Liver (tissue), 9 donors: Measurements from ENCODE around the gene TRABD. TPM values are rescaled to one million over a fixed set of nuclear protein-coding genes. Genes with fewer than 3 reads are reported as not detected.

Source experiments
- DNase-seq: peaks from one replicate; pipeline ENCODE4 v3.0.0-alpha.2; 2017; ENCODE audit warnings: low spot score
- H3K27ac ChIP-seq, 2 donors: one replicate each; pipeline ENCODE4 v1.7.0; 2013; ENCODE audit warnings: inconsistent platforms in 2 of 2, low read length in 2 of 2, control low read depth in 1 of 2, low read depth in 1 of 2, mild to moderate bottlenecking in 1 of 2
- H3K27me3 ChIP-seq, 4 donors: one replicate each; pipeline versions ENCODE4 v1.6.1 to v1.7.0; 2013; ENCODE audit warnings: low read length in 3 of 4, inconsistent platforms in 1 of 4, mild to moderate bottlenecking in 1 of 4, moderate library complexity in 1 of 4; ENCODE audit not compliant: control insufficient read depth in 4 of 4, insufficient read depth in 4 of 4
- H3K36me3 ChIP-seq, 4 donors: one replicate each; pipeline versions ENCODE4 v1.6.1 to v1.7.0; 2013; ENCODE audit warnings: low read length in 3 of 4, mild to moderate bottlenecking in 3 of 4, low read depth in 1 of 4, moderate library complexity in 1 of 4; ENCODE audit not compliant: control insufficient read depth in 4 of 4, insufficient read depth in 3 of 4
- H3K4me1 ChIP-seq, 4 donors: one replicate each; pipeline versions ENCODE4 v1.6.1 to v1.7.0; 2013; ENCODE audit warnings: low read length in 3 of 4, mild to moderate bottlenecking in 3 of 4, moderate library complexity in 1 of 4; ENCODE audit not compliant: control insufficient read depth in 4 of 4, insufficient read depth in 4 of 4
- H3K4me3 ChIP-seq, 3 donors: one replicate each; pipeline versions ENCODE4 v1.6.1 to v1.7.0; 2013; ENCODE audit warnings: low read length in 3 of 3, control low read depth in 1 of 3, low read depth in 1 of 3, mild to moderate bottlenecking in 1 of 3
- H3K9ac ChIP-seq, 2 donors: one replicate each; pipeline ENCODE4 v1.7.0; 2013; ENCODE audit warnings: low read length in 2 of 2, mild to moderate bottlenecking in 2 of 2, moderate library complexity in 2 of 2, control low read depth in 1 of 2, low read depth in 1 of 2
- H3K9me3 ChIP-seq, 4 donors: one replicate each; pipeline versions ENCODE4 v1.6.1 to v1.7.0; 2013; ENCODE audit warnings: low read length in 3 of 4; ENCODE audit not compliant: control insufficient read depth in 4 of 4
- ATF3 ChIP-seq: IDR thresholded peaks from 2 replicates; pipeline ENCODE4 v1.6.1; 2016; ENCODE audit warnings: antibody characterized with exemption
- CTCF ChIP-seq: fragments of 150-350 bp; IDR thresholded peaks from 2 replicates; pipeline ENCODE4 v1.5.1; 2017; ENCODE audit warnings: improper control_type of control experiment, low read depth, low read length; ENCODE audit not compliant: missing input control
- EGR1 ChIP-seq, 2 donors: IDR thresholded peaks; 2 replicates each; pipeline ENCODE4 v1.6.1; 2016 to 2018; ENCODE audit warnings: antibody characterized with exemption in 2 of 2, low read depth in 2 of 2
- FOXA1 ChIP-seq: IDR thresholded peaks from 2 replicates; pipeline ENCODE4 v1.6.1; 2016; ENCODE audit warnings: antibody characterized with exemption
- FOXA2 ChIP-seq: IDR thresholded peaks from 2 replicates; pipeline ENCODE4 v1.6.1; 2016; ENCODE audit warnings: antibody characterized with exemption
- GABPA ChIP-seq, 2 donors: IDR thresholded peaks in 1 of 2; conservative IDR thresholded peaks in 1 of 2; 2 replicates each; pipeline ENCODE4 v1.6.1; 2016; ENCODE audit warnings: antibody characterized with exemption in 2 of 2, mild to moderate bottlenecking in 1 of 2, moderate library complexity in 1 of 2
- HNF4G ChIP-seq: IDR thresholded peaks from 2 replicates; pipeline ENCODE4 v1.6.1; 2016; ENCODE audit warnings: antibody characterized with exemption
- JUND ChIP-seq, 2 donors: IDR thresholded peaks; 2 replicates each; pipeline ENCODE4 v1.6.1; 2016; ENCODE audit warnings: antibody characterized with exemption in 2 of 2
- NR2F2 ChIP-seq: IDR thresholded peaks from 2 replicates; pipeline ENCODE4 v1.6.1; 2016; ENCODE audit warnings: antibody characterized with exemption
- RXRA ChIP-seq, 2 donors: IDR thresholded peaks; 2 replicates each; pipeline ENCODE4 v1.6.1; 2017 to 2018; ENCODE audit warnings: antibody characterized with exemption in 2 of 2, mild to moderate bottlenecking in 1 of 2
- SP1 ChIP-seq: IDR thresholded peaks from 2 replicates; pipeline ENCODE4 v1.6.1; 2018; ENCODE audit warnings: antibody characterized with exemption, mild to moderate bottlenecking
- TAF1 ChIP-seq: conservative IDR thresholded peaks from 2 replicates; pipeline ENCODE4 v1.6.1; 2016; ENCODE audit warnings: antibody characterized with exemption, mild to moderate bottlenecking
- YY1 ChIP-seq: IDR thresholded peaks from 2 replicates; pipeline ENCODE4 v1.6.1; 2016; ENCODE audit warnings: antibody characterized with exemption, mild to moderate bottlenecking
- ZBTB33 ChIP-seq: IDR thresholded peaks from 2 replicates; pipeline ENCODE4 v1.6.1; 2016; ENCODE audit warnings: antibody characterized with exemption
- WGBS: extraction: QIAGEN DNeasy Blood & Tissue Kit; methylation state at CpG from one replicate; pipeline ENCODE4 v1.1.7; 2013; 5-methylcytosine and 5-hydroxymethylcytosine counted together
- polyA plus RNA-seq, 2 donors: library from polyadenylated mRNA; stranded (reverse) in 1 of 2; unstranded in 1 of 2; fragments of 200-250 nt in 1 of 2; fragments of >200 nt in 1 of 2; fragmentation: Nextera tagmentation in 1 of 2; extraction: Ambion mirVana in 1 of 2; gene quantifications; one replicate each; pipeline versions ENCODE4 v1.2.1 to v1.2.3, GENCODE V29; 2013 to 2015
- total RNA-seq, 2 donors: library from RNA; depleted of rRNA; stranded (reverse); fragments of >200 nt; gene quantifications; one replicate each; pipeline ENCODE4 v1.2.3, GENCODE V29; 2014
- TF ChIP-seq, protein P1 (sequence below): IDR thresholded peaks from 2 replicates; pipeline ENCODE4 v1.6.1; 2016; ENCODE audit warnings: antibody characterized with exemption
- donor health status: healthy.
- donor health status: healthy.
- donor health status: healthy.
- donor health status: healthy.
- donor health status: healthy.

The TRABD gene
- total and polyA plus RNA-seq, 4 donors: 10.5 to 29.7 (median 16.4) TPM

DNA sequence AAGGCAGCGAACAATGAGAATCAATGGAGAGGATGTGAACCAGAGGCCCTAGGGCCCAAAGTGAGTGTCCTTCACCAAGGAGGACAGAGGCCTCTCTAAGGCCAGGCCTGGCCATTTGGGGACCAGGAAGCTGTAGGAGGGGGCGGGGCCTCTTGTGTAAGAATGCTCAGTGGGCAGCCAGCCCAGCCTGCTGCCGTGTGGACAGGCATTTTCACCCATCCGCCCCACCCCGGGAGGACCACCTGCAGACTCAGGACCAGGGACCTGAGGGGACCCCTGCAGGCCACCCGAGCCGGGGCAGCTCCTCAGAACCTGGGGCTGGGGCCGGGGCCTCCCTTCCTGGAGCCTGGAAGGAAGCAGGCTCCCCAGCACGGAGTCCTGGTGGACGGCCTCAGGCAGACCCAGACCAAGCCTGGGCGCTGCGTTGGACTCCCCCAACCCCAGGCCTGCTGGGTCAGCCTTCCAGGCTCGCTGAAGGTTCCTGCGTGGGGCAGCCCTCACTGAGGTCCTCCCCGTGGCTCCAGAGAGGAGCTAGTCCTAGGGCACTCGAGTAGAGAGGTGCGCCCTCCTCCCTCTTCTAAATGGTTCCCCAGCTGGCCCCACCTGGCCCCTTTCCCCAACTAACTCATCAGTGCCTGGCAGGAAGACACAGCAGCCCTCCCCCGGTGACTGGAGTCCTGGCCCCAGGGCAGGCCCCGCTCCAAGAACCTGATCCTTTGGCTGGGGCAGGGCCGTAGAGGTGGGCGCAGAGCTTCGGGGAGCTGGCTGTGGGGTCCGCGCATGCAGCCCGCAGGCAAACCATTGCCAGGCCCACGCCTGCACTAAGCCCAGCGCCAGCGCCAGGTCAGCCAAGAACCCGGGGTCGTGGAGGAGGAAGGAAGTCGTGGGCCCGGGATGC is 1.5 kb upstream of the TRABD start:
- no peak for DNase-seq
- Histone ChIP-seq H3K9me3 (no peaks in the 10 kb centered on the region), H3K36me3 (peaks cover 0 to 6% (median 0%) of the 10 kb centered on the region in 4 donors), H3K27ac (peak overlapping the region in 1 of 2 donors; percentile 55), H3K4me3 (peak overlapping the region in 1 of 3 donors; percentile 92), H3K27me3 (no peaks in the 10 kb centered on the region), H3K9ac (no peak overlapping the region), H3K4me1 (peaks cover 15 to 31% (median 22%) of the 10 kb centered on the region in 4 donors)
- 69% methylated on average over 32 of the region's 32 CpGs for WGBS
- no peak for TF ChIP-seq RXRA (IDR thresholded peaks at IDR 0.05)
- TF ChIP-seq EGR1 (IDR thresholded peaks at IDR 0.05; ENCODE audit: low read depth in 2 of 2): no peak

DNA sequence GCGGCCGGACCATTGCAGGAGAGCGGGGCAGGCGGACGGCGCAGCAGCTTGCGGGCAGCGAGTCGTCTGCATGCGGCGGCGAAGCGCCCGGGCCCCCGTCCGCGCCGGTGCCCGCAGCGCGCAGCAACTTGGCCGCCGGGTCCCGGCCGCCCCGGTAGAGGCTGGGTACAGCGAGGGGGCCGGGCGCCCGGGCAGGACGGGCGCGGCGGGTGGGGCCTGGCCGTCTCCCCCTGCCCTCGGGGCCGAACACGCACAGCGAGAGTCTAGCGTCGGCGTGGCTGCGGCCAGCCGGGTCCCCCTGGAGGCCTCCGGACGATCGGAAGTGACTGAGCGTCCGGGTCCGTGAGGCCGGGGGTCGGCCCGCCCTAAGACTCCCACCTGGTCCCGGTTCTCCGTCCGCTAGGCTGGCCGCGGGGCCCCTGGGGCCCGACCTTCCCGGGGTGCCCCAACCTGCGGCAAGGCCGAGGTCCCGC is 775 bp upstream of the TRABD start:
- WGBS: 48% methylated on average over 63 of the region's 63 CpGs

DNA sequence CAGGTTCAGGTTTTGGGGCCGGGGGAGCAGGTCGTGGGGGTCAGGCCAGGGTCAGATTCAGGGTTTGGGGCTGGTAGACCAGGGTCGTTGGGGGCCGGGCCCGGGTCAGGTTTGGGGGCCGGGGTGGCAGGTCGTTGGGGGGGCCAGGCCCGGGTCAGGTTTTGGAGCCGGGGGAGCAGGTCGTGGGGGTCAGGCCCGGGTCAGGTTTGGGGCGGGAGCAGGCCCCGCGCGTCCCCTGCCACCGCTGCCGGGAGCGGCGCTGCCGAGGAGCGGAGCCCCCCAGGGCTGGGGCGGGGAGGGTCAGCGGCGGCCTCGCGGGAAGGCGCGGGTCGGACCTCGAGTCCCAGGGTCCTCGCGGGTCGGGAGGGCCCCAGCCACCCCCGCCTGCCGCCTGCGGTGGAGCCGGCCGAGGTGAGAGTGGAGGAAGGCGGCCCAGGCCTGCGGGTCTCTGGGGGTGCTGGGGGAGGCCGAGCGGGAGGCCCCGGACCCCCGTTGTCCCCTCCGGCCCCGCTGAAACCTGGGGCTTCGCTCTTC is 535 bp downstream of the TRABD start:
- Histone ChIP-seq H3K4me3 (peak overlapping the region; percentile 55 to 92 (median 61)), H3K9ac (peak overlapping the region in 1 of 2 donors; percentile 15), H3K4me1 (peaks cover 24 to 51% (median 34%) of the 10 kb centered on the region in 4 donors), H3K27ac (peak overlapping the region; percentile 13 to 48), H3K36me3 (peaks cover 0 to 3% (median 0%) of the 10 kb centered on the region in 4 donors), H3K27me3 (no peaks in the 10 kb centered on the region), H3K9me3 (no peaks in the 10 kb centered on the region)
- DNase-seq: no peak
- 3% methylated on average over 47 of the region's 47 CpGs for WGBS
- TF ChIP-seq, protein P1, sequence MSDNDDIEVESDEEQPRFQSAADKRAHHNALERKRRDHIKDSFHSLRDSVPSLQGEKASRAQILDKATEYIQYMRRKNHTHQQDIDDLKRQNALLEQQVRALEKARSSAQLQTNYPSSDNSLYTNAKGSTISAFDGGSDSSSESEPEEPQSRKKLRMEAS: no peak
- TF ChIP-seq HNF4G: no peak
- no peak for TF ChIP-seq TAF1
- no peak for TF ChIP-seq FOXA1
- TF ChIP-seq ZBTB33: no peak
- no peak for TF ChIP-seq NR2F2
- TF ChIP-seq JUND (IDR thresholded peaks at IDR 0.05): no peak
- TF ChIP-seq GABPA (IDR thresholded peaks at IDR 0.05 in 1 of 2, conservative IDR thresholded peaks at IDR 0.05 in 1 of 2): no peak

More for the DNA sequence above, 775 bp upstream of the TRABD start:
- peak overlapping the region in 1 of 2 donors; percentile 88 for H3K9ac ChIP-seq
- H3K27ac ChIP-seq: peak overlapping the region; percentile 28 to 41
- H3K9me3 ChIP-seq: no peaks in the 10 kb centered on the region
- H3K4me3 ChIP-seq: peak overlapping the region in 2 of 3 donors; percentile 32 to 92
- TF ChIP-seq YY1 (no peak), CTCF (no peak), SP1 (no peak), HNF4G (no peak), ATF3 (no peak), EGR1 (IDR thresholded peaks at IDR 0.05; ENCODE audit: low read depth in 2 of 2) (no peak), FOXA2 (no peak), NR2F2 (no peak), JUND (IDR thresholded peaks at IDR 0.05) (no peak)
- TF ChIP-seq, protein P1: no peak
- no peak for DNase-seq
- no peaks in the 10 kb centered on the region for H3K27me3 ChIP-seq
- peaks cover 20 to 38% (median 25%) of the 10 kb centered on the region in 4 donors for H3K4me1 ChIP-seq
- peaks cover 0 to 3% (median 0%) of the 10 kb centered on the region in 4 donors for H3K36me3 ChIP-seq
